ENCODE data around the gene PDRG1. TPM values are rescaled to one million over a fixed set of nuclear protein-coding genes. Genes with fewer than 3 reads are reported as not detected.

PDRG1 gene
- total RNA-seq, 1 donor from 2014 or later: 1.7 TPM

DNA sequence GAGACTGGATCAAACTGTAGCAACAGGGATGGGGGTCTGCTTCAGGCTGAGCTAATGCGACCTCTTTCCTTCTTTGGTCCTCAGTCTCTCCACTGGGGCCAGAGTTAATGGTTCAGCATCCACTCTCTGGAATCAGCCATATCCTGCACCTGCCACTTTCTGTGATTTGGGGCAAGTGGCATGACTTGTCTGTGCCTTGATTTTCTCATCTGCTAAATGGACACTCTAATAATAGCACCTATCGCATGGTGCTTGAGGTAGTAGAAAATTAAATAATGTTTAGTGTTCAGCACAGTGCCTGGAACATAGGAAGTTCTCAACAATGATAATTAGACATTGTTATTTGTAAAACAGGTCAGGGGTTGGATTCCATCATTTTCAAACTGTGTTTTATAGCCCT, 22.4 kb upstream of the PDRG1 start:
- intact Hi-C loops (cut with DNase I): no loop called here
- Histone ChIP-seq H3K9me3 (no peaks in the 10 kb centered on the region), H3K36me3 (no peaks in the 10 kb centered on the region), H3K27ac (no peak overlapping the region), H3K4me1 (no peaks in the 10 kb centered on the region), H3K27me3 (no peaks in the 10 kb centered on the region), H3K4me3 (no peak overlapping the region)
- TF ChIP-seq, protein P1, sequence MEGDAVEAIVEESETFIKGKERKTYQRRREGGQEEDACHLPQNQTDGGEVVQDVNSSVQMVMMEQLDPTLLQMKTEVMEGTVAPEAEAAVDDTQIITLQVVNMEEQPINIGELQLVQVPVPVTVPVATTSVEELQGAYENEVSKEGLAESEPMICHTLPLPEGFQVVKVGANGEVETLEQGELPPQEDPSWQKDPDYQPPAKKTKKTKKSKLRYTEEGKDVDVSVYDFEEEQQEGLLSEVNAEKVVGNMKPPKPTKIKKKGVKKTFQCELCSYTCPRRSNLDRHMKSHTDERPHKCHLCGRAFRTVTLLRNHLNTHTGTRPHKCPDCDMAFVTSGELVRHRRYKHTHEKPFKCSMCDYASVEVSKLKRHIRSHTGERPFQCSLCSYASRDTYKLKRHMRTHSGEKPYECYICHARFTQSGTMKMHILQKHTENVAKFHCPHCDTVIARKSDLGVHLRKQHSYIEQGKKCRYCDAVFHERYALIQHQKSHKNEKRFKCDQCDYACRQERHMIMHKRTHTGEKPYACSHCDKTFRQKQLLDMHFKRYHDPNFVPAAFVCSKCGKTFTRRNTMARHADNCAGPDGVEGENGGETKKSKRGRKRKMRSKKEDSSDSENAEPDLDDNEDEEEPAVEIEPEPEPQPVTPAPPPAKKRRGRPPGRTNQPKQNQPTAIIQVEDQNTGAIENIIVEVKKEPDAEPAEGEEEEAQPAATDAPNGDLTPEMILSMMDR (IDR thresholded peaks at IDR 0.05): no peak
- no peak for DNase-seq (ENCODE audit: low spot score in 2 of 2)

DNA sequence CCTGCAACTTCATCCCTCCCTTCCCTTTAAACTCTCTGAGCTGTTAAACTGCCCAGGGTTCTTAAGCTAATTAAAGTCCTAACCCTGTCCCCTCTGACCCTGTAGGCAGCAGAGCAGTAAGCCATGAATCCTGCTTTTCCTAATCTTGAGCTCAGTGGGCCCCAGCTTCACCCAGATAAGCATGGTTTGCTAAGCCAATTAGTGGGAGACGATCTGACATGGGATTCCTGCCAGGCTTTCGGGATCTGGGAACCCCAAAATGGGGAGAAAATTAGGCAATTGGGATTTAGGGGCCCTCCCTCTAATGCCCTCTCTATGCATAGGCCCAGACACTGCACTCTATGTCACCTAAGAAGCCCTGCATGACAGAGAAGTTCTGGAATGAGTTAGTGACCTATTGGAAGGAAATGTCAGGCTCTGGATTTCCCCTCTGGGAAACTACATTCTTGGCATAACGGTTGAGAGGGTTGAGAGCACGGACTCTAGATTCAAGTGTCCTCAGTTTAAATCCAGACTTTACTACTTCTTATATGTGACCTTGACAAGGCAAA, 20.7 kb upstream of the PDRG1 start:
- no peaks in the 10 kb centered on the region for H3K4me1 ChIP-seq
- H3K27me3 ChIP-seq: peaks cover 3% of the 10 kb centered on the region
- no peaks in the 10 kb centered on the region for H3K9me3 ChIP-seq
- DNase-seq (ENCODE audit: low spot score in 2 of 2): no peak
- intact Hi-C loops (cut with DNase I): no loop called here
- H3K4me3 ChIP-seq: no peak overlapping the region
- TF ChIP-seq, protein P1 (IDR thresholded peaks at IDR 0.05): no peak
- no peak overlapping the region for H3K27ac ChIP-seq
- H3K36me3 ChIP-seq: no peaks in the 10 kb centered on the region

DNA sequence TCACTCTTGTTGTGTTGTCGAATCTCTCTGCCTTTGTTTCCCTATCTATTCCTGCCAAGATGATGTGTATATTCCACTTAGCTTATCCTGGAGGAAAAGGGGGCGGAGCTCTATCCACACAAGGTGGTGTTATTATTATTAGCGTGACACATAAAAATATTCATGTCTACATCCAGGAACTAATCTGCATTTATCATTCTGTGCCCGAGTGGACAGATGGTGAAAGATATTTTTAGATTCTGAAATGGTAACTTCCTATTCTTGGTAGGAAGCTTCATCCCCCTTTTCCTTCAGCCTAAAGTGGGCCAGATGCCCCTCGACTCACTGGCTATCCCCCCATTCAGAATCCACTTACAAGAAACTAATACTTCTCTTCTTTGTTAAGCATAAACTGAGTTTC, 18.1 kb upstream of the PDRG1 start:
- intact Hi-C loops (cut with DNase I): no loop called here
- Histone ChIP-seq H3K4me3 (no peak overlapping the region), H3K27me3 (peaks cover 3% of the 10 kb centered on the region), H3K36me3 (no peaks in the 10 kb centered on the region), H3K27ac (no peak overlapping the region), H3K4me1 (no peaks in the 10 kb centered on the region), H3K9me3 (no peaks in the 10 kb centered on the region)
- no peak for DNase-seq (ENCODE audit: low spot score in 2 of 2)
- TF ChIP-seq, protein P1 (IDR thresholded peaks at IDR 0.05): no peak

DNA sequence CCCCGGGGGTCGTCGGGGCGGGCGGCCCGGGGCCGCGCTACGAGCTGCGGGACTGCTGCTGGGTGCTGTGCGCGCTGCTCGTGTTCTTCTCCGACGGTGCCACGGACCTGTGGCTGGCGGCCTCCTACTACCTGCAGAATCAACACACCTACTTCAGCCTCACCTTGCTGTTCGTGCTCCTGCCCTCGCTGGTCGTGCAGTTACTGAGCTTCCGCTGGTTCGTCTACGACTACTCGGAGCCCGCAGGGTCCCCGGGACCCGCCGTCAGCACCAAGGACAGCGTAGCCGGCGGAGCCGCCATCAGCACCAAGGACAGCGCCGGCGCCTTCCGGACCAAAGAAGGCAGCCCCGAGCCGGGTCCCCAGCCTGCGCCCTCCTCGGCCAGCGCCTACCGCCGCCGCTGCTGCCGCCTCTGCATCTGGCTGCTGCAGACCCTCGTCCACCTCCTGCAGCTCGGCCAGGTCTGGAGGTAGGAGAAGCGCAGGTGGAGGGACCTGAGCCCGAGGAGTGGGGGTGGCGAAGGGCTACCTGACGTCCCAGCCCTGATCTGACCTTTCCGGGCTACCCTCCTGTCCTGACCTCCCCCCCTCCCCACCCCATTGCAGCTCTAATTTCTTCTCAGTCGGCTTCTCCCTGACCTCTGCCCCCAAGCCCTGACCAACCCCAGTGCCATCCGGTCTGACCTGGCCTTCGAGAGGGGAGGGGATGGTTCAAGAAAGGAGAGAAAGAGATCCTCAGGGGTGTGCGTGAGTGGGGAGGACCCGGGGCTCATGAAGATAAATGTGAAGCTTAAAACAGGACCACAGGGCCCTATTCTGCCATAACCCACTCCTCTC, 16.7 kb upstream of the PDRG1 start:
- H3K27me3 ChIP-seq: peaks cover 3% of the 10 kb centered on the region

DNA sequence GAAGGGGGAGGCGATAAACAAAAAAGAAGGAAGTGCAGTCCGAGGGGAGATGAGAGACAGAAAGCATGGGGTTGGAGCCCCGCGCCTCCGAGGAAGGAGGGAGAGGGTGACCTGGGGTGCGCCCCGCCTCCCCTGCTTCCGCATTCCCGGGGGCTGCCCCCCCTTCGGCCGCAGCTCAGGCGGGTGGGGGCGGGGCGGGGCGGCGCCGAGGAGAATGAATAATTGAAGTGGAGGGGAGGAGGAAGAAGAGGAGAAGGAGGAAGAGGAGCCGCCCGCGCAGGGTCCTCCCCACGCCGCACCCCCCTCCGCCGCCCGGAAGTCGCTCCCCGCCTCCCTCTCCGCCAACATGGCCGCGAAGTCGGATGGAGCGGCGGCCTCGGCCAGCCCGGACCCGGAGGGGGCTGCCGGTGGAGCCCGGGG, 16.0 kb upstream of the PDRG1 start, which contains the start of gene XKR7:
Gene XKR7 (plus strand): TSS at position 322 of the 420 bp plus-strand sequence. CDS start 25 bp downstream, at position 347.
- intact Hi-C loops (cut with DNase I): no loop called here
- no peak within 1 kb of the TSS for H3K27ac ChIP-seq
- no peaks in the 10 kb centered on the region for H3K36me3 ChIP-seq
- TF ChIP-seq, protein P1 (IDR thresholded peaks at IDR 0.05): no peak
- H3K4me3 ChIP-seq: peak within 1 kb of the TSS in 1 of 2 donors; percentile 33
- DNase-seq (ENCODE audit: low spot score in 2 of 2): no peak
- peaks cover 3% of the 10 kb centered on the region for H3K27me3 ChIP-seq
- no peaks in the 10 kb centered on the region for H3K9me3 ChIP-seq
- no peaks in the 10 kb centered on the region for H3K4me1 ChIP-seq

More for the DNA sequence above, 16.7 kb upstream of the PDRG1 start:
- H3K4me3 ChIP-seq: no peak overlapping the region
- TF ChIP-seq, protein P1 (IDR thresholded peaks at IDR 0.05): no peak
- intact Hi-C loops (cut with DNase I): no loop called here
- no peaks in the 10 kb centered on the region for H3K9me3 ChIP-seq
- H3K4me1 ChIP-seq: no peaks in the 10 kb centered on the region
- peak in 1 of 2 donors; percentile 71 for DNase-seq (ENCODE audit: low spot score in 2 of 2)
- H3K27ac ChIP-seq: no peak overlapping the region
- no peaks in the 10 kb centered on the region for H3K36me3 ChIP-seq

Data from ascending aorta (tissue), 2 donors.